Brain microvascular endothelial cell (primary cell): Measurements from ENCODE around the gene TSPO.
A peak's percentile ranks its signal among the peaks of the same experiment; 100 is the strongest.

ENCODE experiments used
- DNase-seq: peaks from one replicate; pipeline ENCODE4 v3.0.0-alpha.2; 2020
- H3K27ac ChIP-seq: fragments of 250-450 bp; sonication (Bioruptor Pico); 2 replicates; pipeline ENCODE4 v1.5.1; 2020; ENCODE audit warnings: mild to moderate bottlenecking, moderate library complexity
- H3K27me3 ChIP-seq: fragments of 250-450 bp; sonication (Bioruptor Pico); replicated peaks from 2 replicates; pipeline ENCODE4 v1.5.1; 2020; ENCODE audit warnings: mild to moderate bottlenecking
- H3K36me3 ChIP-seq: fragments of 250-450 bp; sonication (Bioruptor Pico); replicated peaks from 2 replicates; pipeline ENCODE4 v1.5.1; 2020; ENCODE audit warnings: mild to moderate bottlenecking
- H3K4me3 ChIP-seq: 2 replicates; pipeline ENCODE4 v1.5.1; 2011; ENCODE audit warnings: low read depth, mild to moderate bottlenecking, control low read depth, low read length, moderate library complexity
- CTCF ChIP-seq: IDR thresholded peaks from 2 replicates; pipeline ENCODE4 v1.5.1; 2011; ENCODE audit warnings: low read depth, mild to moderate bottlenecking, moderate library complexity, low read length, control low read depth, inconsistent platforms; ENCODE audit errors: missing control alignments
- in situ Hi-C: cut with HindIII; loops from 2 replicates; pipeline ENCODE4 v1.10.0; 2017; ENCODE audit warnings: low sequenced_read_pairs, low pct_ligation_motif_present

TSPO gene

GRCh38 chr22:43159484-43160178 lies 8.3 kb downstream of the TSPO start:
- Histone ChIP-seq H3K27me3 (no peaks in the 10 kb centered on the region), H3K4me3 (no peak overlapping the region), H3K27ac (no peak overlapping the region), H3K36me3 (peaks cover 43% of the 10 kb centered on the region)
- in situ Hi-C loops = no loop called here
- no peak for DNase-seq
- peak; percentile 50 for TF ChIP-seq CTCF

GRCh38 chr22:43160497-43161126 lies 9.3 kb downstream of the TSPO start:
- in situ Hi-C loops = no loop called here
- Histone ChIP-seq H3K36me3 (peaks cover 37% of the 10 kb centered on the region), H3K27me3 (no peaks in the 10 kb centered on the region), H3K4me3 (no peak overlapping the region), H3K27ac (no peak overlapping the region)
- no peak for DNase-seq
- no peak for TF ChIP-seq CTCF

- H3K4me3 ChIP-seq = no peak overlapping the region
- in situ Hi-C loops = no loop called here
- H3K27ac ChIP-seq = no peak overlapping the region
- DNase-seq = no peak
- TF ChIP-seq CTCF = no peak
- no peaks in the 10 kb centered on the region for H3K27me3 ChIP-seq
- peaks cover 29% of the 10 kb centered on the region for H3K36me3 ChIP-seq
Measured at GRCh38 chr22:43162412-43163150, 11.2 kb downstream of the TSPO start.

GRCh38 chr22:43163241-43163795 lies 12.0 kb downstream of the TSPO start:
- no peak for TF ChIP-seq CTCF
- Histone ChIP-seq H3K36me3 (peaks cover 31% of the 10 kb centered on the region), H3K4me3 (no peak overlapping the region), H3K27me3 (no peaks in the 10 kb centered on the region), H3K27ac (no peak overlapping the region)
- DNase-seq = no peak
- in situ Hi-C loops = no loop called here

- Histone ChIP-seq H3K27ac (no peak overlapping the region), H3K36me3 (peaks cover 29% of the 10 kb centered on the region), H3K4me3 (no peak overlapping the region), H3K27me3 (no peaks in the 10 kb centered on the region)
- in situ Hi-C loops = no loop called here
- no peak for TF ChIP-seq CTCF
- no peak for DNase-seq
Measured at GRCh38 chr22:43164636-43165035, 13.3 kb downstream of the TSPO start.
